Peyer's patch (tissue), 4 donors: ENCODE measurements around the gene ITGB8.

Experiments
- CTCF ChIP-seq, 6 experiments: fragments of 450-650 bp in 4 of 6; fragments of 200-600 bp in 2 of 6; sonication (generic) in 1 of 6; IDR thresholded peaks; one replicate each; pipeline ENCODE4 v1.5.1; 2017 to 2019; ENCODE audit warnings: antibody characterized with exemption in 6 of 6, mild to moderate bottlenecking in 3 of 6, moderate library complexity in 1 of 6
- POLR2A ChIP-seq, 2 donors: fragments of 450-650 bp; IDR thresholded peaks; one replicate each; pipeline ENCODE4 v1.5.1; 2017; ENCODE audit warnings: antibody characterized with exemption in 2 of 2, mild to moderate bottlenecking in 2 of 2, moderate library complexity in 2 of 2

GRCh38 chr7:20311743-20312042, 19.0 kb upstream of the ITGB8 start:
- TF ChIP-seq CTCF (IDR thresholded peaks at IDR 0.05) (no peak), POLR2A (IDR thresholded peaks at IDR 0.05) (no peak)
